IMR-90 (cell line): ENCODE measurements around the gene RAB6A. TPM values are rescaled to one million over a fixed set of nuclear protein-coding genes. Genes with fewer than 3 reads are reported as not detected.

Experiments used
- ATAC-seq: fragments of 200-7000 bp; cut with Tn5 transposase; 2 replicates; pipeline ENCODE4 v1.9.1; 2020; ENCODE audit warnings: low read depth, mild to moderate bottlenecking, moderate library complexity
- BruUV-seq: library from RNA; stranded (reverse); fragments of 400-500 nt; replicated peaks from 2 replicates; lab custom pipeline; 2021; lab: Mats Ljungman, UMichigan
- CTCF ChIA-PET: fragments of 300-600 bp; formaldehyde crosslinking; extraction: SDS; loops from one replicate; lab custom pipeline; 2021; ENCODE audit warnings: antibody characterized with exemption; lab: Yijun Ruan, JAX
- POLR2A ChIA-PET: fragments of 300-600 bp; sonication (Branson Sonifier 250); formaldehyde crosslinking; loops from one replicate; lab custom pipeline; 2022; ENCODE audit warnings: antibody characterized with exemption; ENCODE audit not compliant: unreplicated experiment; lab: Charles Lee
- DNase-seq: peaks from one replicate; pipeline ENCODE4 v3.0.0; 2013
- H2AFZ ChIP-seq: replicated peaks from 2 replicates; pipeline ENCODE3; 2013; ENCODE audit warnings: low read length, mild to moderate bottlenecking; ENCODE audit not compliant: poor library complexity
- H2AK5ac ChIP-seq: 2 replicates; pipeline ENCODE4 v1.6.1; 2013; ENCODE audit warnings: low read depth, low read length, inconsistent platforms
- H2AK9ac ChIP-seq: replicated peaks from 2 replicates; pipeline ENCODE3; 2013; ENCODE audit warnings: mild to moderate bottlenecking, low read depth, low read length, moderate library complexity; ENCODE audit not compliant: poor library complexity
- H2BK120ac ChIP-seq: 2 replicates; pipeline ENCODE4 v1.6.1; 2013; ENCODE audit warnings: low read depth, low read length, inconsistent platforms
- H2BK15ac ChIP-seq: 3 replicates; pipeline ENCODE4 v1.6.1; 2013; ENCODE audit warnings: low read depth, low read length, inconsistent platforms
- H2BK20ac ChIP-seq: 2 replicates; pipeline ENCODE4 v1.6.1; 2013; ENCODE audit warnings: low read depth, mild to moderate bottlenecking, inconsistent platforms, low read length, moderate library complexity
- H2BK5ac ChIP-seq: 2 replicates; pipeline ENCODE4 v1.6.1; 2013; ENCODE audit warnings: mild to moderate bottlenecking, low read depth, low read length, inconsistent platforms; ENCODE audit not compliant: poor library complexity, severe bottlenecking
- H3K14ac ChIP-seq: replicated peaks from 2 replicates; pipeline ENCODE4 v1.6.1; 2013; ENCODE audit warnings: low read depth, low read length, inconsistent platforms
- H3K18ac ChIP-seq: 2 replicates; pipeline ENCODE4 v1.6.1; 2013; ENCODE audit warnings: low read depth, low read length, control low read depth
- H3K23ac ChIP-seq: 2 replicates; pipeline ENCODE4 v1.6.1; 2013; ENCODE audit warnings: low read depth, low read length, inconsistent platforms
- H3K27ac ChIP-seq: 2 replicates; pipeline ENCODE4 v1.5.1; 2013; ENCODE audit warnings: mild to moderate bottlenecking, control low read depth, low read length; ENCODE audit not compliant: insufficient read depth
- H3K27me3 ChIP-seq: 2 replicates; pipeline ENCODE4 v1.6.1; 2013; ENCODE audit warnings: low read length; ENCODE audit not compliant: control insufficient read depth, insufficient read depth
- H3K36me3 ChIP-seq: 2 replicates; pipeline ENCODE4 v1.6.1; 2013; ENCODE audit warnings: low read length, mixed read lengths; ENCODE audit not compliant: control insufficient read depth, insufficient read depth
- H3K4ac ChIP-seq: 2 replicates; pipeline ENCODE4 v1.6.1; 2013; ENCODE audit warnings: low read depth, low read length, inconsistent platforms
- H3K4me1 ChIP-seq: 2 replicates; pipeline ENCODE4 v1.6.1; 2013; ENCODE audit warnings: low read length, mixed read lengths; ENCODE audit not compliant: control insufficient read depth, insufficient read depth
- H3K4me2 ChIP-seq: 2 replicates; pipeline ENCODE4 v1.6.1; 2013; ENCODE audit warnings: low read depth, mild to moderate bottlenecking, control low read depth, low read length, moderate library complexity
- H3K4me3 ChIP-seq: 2 replicates; pipeline ENCODE4 v1.5.1; 2013; ENCODE audit warnings: low read depth, mild to moderate bottlenecking, control low read depth, low read length, moderate library complexity; ENCODE audit not compliant: insufficient read depth
- H3K56ac ChIP-seq: 2 replicates; pipeline ENCODE4 v1.6.1; 2013; ENCODE audit warnings: low read length, inconsistent platforms; ENCODE audit not compliant: insufficient read depth; ENCODE audit errors: extremely low read depth
- H3K79me1 ChIP-seq, 2 experiments: 2 replicates each; pipeline ENCODE4 v1.6.1; 2013; ENCODE audit warnings: low read length in 2 of 2, inconsistent platforms in 1 of 2, low read depth in 1 of 2
- H3K9ac ChIP-seq: 2 replicates; pipeline ENCODE4 v1.6.1; 2013; ENCODE audit warnings: low read depth, low read length, control low read depth
- H3K9me1 ChIP-seq: 2 replicates; pipeline ENCODE4 v1.6.1; 2013; ENCODE audit warnings: low read length, inconsistent platforms; ENCODE audit not compliant: insufficient read depth
- H3K9me3 ChIP-seq: 2 replicates; pipeline ENCODE4 v1.6.1; 2013; ENCODE audit warnings: low read length; ENCODE audit not compliant: control insufficient read depth, insufficient read depth
- H4K20me1 ChIP-seq: 2 replicates; pipeline ENCODE4 v1.6.1; 2013; ENCODE audit warnings: low read length, inconsistent platforms; ENCODE audit not compliant: insufficient read depth
- H4K5ac ChIP-seq: 2 replicates; pipeline ENCODE4 v1.6.1; 2013; ENCODE audit warnings: mild to moderate bottlenecking, low read depth, low read length, control low read depth
- H4K8ac ChIP-seq, 2 experiments: 2 replicates each; pipeline ENCODE4 v1.6.1; 2013; ENCODE audit warnings: low read depth in 2 of 2, low read length in 2 of 2, control low read depth in 1 of 2, inconsistent platforms in 1 of 2
- H4K91ac ChIP-seq: 2 replicates; pipeline ENCODE4 v1.6.1; 2013; ENCODE audit warnings: low read depth, low read length, inconsistent platforms; ENCODE audit not compliant: insufficient read depth
- BHLHE40 ChIP-seq: fragments of 150-350 bp; IDR thresholded peaks from 2 replicates; pipeline ENCODE4 v1.6.1; 2016; ENCODE audit warnings: mild to moderate bottlenecking, low read depth, low read length
- CEBPB ChIP-seq: IDR thresholded peaks from 2 replicates; pipeline ENCODE4 v1.6.1; 2012; ENCODE audit warnings: low read depth, low read length, improper control_type of control experiment
- CHD1 ChIP-seq: IDR thresholded peaks from 2 replicates; pipeline ENCODE4 v1.6.1; 2012; ENCODE audit warnings: low read depth, low read length, improper control_type of control experiment
- FOS ChIP-seq: fragments of 150-350 bp; IDR thresholded peaks from 2 replicates; pipeline ENCODE4 v1.6.1; 2016; ENCODE audit warnings: low read depth, low read length
- MAFK ChIP-seq: IDR thresholded peaks from 2 replicates; pipeline ENCODE4 v1.6.1; 2012; ENCODE audit warnings: low read depth, low read length, improper control_type of control experiment
- MAZ ChIP-seq: IDR thresholded peaks from 2 replicates; pipeline ENCODE4 v1.6.1; 2012; ENCODE audit warnings: low read depth, mild to moderate bottlenecking, low read length, improper control_type of control experiment, moderate library complexity, borderline replicate concordance
- MXI1 ChIP-seq: IDR thresholded peaks from 2 replicates; pipeline ENCODE4 v1.6.1; 2012; ENCODE audit warnings: low read depth, mild to moderate bottlenecking, low read length, moderate library complexity, borderline replicate concordance
- NFE2L2 ChIP-seq: fragments of 150-350 bp; IDR thresholded peaks from 2 replicates; pipeline ENCODE4 v1.6.1; 2016; ENCODE audit warnings: low read depth, mild to moderate bottlenecking, low read length
- POLR2A ChIP-seq: IDR thresholded peaks from 2 replicates; pipeline ENCODE4 v1.6.1; 2012; ENCODE audit warnings: mild to moderate bottlenecking, low read depth, low read length
- RAD21 ChIP-seq: IDR thresholded peaks from 2 replicates; pipeline ENCODE4 v1.6.1; 2012; ENCODE audit warnings: low read length, improper control_type of control experiment
- RCOR1 ChIP-seq: IDR thresholded peaks from 2 replicates; pipeline ENCODE4 v1.6.1; 2012; ENCODE audit warnings: mild to moderate bottlenecking, low read length, improper control_type of control experiment; ENCODE audit not compliant: insufficient replicate concordance
- RFX5 ChIP-seq: IDR thresholded peaks from 2 replicates; pipeline ENCODE4 v1.8.0; 2012; ENCODE audit warnings: low read depth, mild to moderate bottlenecking, low read length, moderate library complexity
- SMC3 ChIP-seq: fragments of 150-350 bp; IDR thresholded peaks from 2 replicates; pipeline ENCODE4 v1.6.1; 2016; ENCODE audit warnings: low read depth, mild to moderate bottlenecking, antibody characterized with exemption, low read length, moderate library complexity
- WGBS, 2 experiments: methylation state at CpG; one replicate each; pipeline versions ENCODE4 v1.1.5 to v1.1.7; 2013; ENCODE audit warnings: missing lambda C conversion rate in 2 of 2; ENCODE audit not compliant: insufficient read length in 1 of 2; ENCODE audit errors: extremely low coverage in 2 of 2; 5-methylcytosine and 5-hydroxymethylcytosine counted together
- dilution Hi-C: fragments of 300-500 bp; cut with HindIII; formaldehyde crosslinking; loops from one replicate; pipeline ENCODE4 v1.14.3; 2018; ENCODE audit warnings: low sequenced_read_pairs; ENCODE audit not compliant: unreplicated experiment
- in situ Hi-C: fragments of 300-500 bp; cut with MboI; formaldehyde crosslinking; loops from 3 replicates; pipeline ENCODE4 v1.14.3; 2019; ENCODE audit warnings: low sequenced_read_pairs, inconsistent platforms, mixed read lengths
- intact Hi-C: fragments of 100-400 bp; cut with micrococcal nuclease; formaldehyde crosslinking; loops from 2 replicates; pipeline ENCODE4 v1.10.0; 2022
- polyA plus RNA-seq, 3 experiments: library from polyadenylated mRNA; depleted of rRNA; stranded (reverse); fragments of >200 nt; gene quantifications; 2 replicates each; pipeline ENCODE4 v1.2.3, GENCODE V29; 2012; ENCODE audit warnings: low replicate concordance in 1 of 3
- total RNA-seq: library from RNA; depleted of rRNA; stranded (reverse); fragments of >200 nt; gene quantifications from 2 replicates; pipeline ENCODE4 v1.2.3, GENCODE V29; 2012
- TF ChIP-seq, protein P1 (sequence below): fragments of 150-350 bp; IDR thresholded peaks from 2 replicates; pipeline ENCODE4 v1.6.1; 2017; ENCODE audit warnings: mild to moderate bottlenecking, antibody characterized with exemption, low read length, low read depth
- TF ChIP-seq, protein P2 (sequence below): conservative IDR thresholded peaks from 2 replicates; pipeline ENCODE4 v1.5.1; 2012; ENCODE audit warnings: mild to moderate bottlenecking, low read depth, low read length, improper control_type of control experiment
- TF ChIP-seq, protein P3 (sequence below): fragments of 150-350 bp; IDR thresholded peaks from 2 replicates; pipeline ENCODE4 v1.6.1; 2016; ENCODE audit warnings: low read depth, mild to moderate bottlenecking, low read length, moderate library complexity, borderline replicate concordance

RAB6A gene
- total and polyA plus RNA-seq, 2 of the 4 experiments (the other 2 are of a cell fraction): 65.5 to 81.0 TPM

DNA sequence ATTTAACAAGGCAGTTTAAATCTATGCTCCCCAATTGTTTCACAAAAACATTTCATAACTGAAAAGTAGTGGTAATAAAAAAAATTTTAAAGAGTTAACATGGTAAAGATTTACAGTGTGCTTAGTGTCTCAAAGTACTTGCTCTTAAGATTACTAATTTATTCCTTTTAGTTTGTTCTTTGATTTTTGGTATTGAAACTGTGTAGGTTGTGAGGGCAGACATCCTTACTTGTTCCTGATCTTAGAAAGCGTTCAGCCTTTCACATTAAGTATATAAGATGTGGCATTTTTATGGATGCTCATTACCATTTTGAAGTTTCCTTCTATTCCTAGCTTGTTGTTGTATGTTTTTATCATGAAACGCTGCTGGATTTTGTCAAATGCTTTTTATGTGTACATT is 32.9 kb downstream of the RAB6A start:
- Histone ChIP-seq H2BK5ac (no peak overlapping the region), H3K4me1 (no peaks in the 10 kb centered on the region)
- dilution Hi-C loops: no loop called here

More for the DNA sequence above, 32.9 kb downstream of the RAB6A start:
- peaks cover 43% of the 10 kb centered on the region for H4K20me1 ChIP-seq
- no peak overlapping the region for H2AK5ac ChIP-seq
- H2BK15ac ChIP-seq: no peak overlapping the region
- H3K36me3 ChIP-seq: peaks cover 7% of the 10 kb centered on the region; the same call in 1 of the 2 replicates
- no peak overlapping the region for H2AFZ ChIP-seq
- no peak for ATAC-seq
- H3K23ac ChIP-seq: no peak overlapping the region
- no peak overlapping the region for H4K5ac ChIP-seq
- no CpG with 5 or more reads among the region's 2 CpGs for WGBS, 2 experiments
- no peak overlapping the region for H3K4me2 ChIP-seq
- ChIA-PET CTCF (no interaction called here), POLR2A (no interaction called here)
- no peak overlapping the region for H3K27ac ChIP-seq
- H3K14ac ChIP-seq: no peak overlapping the region
- no peak overlapping the region for H4K8ac ChIP-seq
- no peak overlapping the region for H2BK20ac ChIP-seq
- H3K9me3 ChIP-seq: no peaks in the 10 kb centered on the region
- no peak overlapping the region for H3K4me3 ChIP-seq
- H3K79me1 ChIP-seq: peaks cover 11 to 52% of the 10 kb centered on the region in 2 experiments
- no peak for DNase-seq
- H3K9ac ChIP-seq: no peak overlapping the region
- H3K18ac ChIP-seq: no peak overlapping the region
- no peak for TF ChIP-seq FOS
- TF ChIP-seq RFX5: no peak
- no peak for TF ChIP-seq RCOR1
- TF ChIP-seq RAD21: no peak
- TF ChIP-seq, protein P1, sequence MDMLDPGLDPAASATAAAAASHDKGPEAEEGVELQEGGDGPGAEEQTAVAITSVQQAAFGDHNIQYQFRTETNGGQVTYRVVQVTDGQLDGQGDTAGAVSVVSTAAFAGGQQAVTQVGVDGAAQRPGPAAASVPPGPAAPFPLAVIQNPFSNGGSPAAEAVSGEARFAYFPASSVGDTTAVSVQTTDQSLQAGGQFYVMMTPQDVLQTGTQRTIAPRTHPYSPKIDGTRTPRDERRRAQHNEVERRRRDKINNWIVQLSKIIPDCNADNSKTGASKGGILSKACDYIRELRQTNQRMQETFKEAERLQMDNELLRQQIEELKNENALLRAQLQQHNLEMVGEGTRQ: no peak
- no peak for TF ChIP-seq MAFK
- TF ChIP-seq SMC3: no peak
- no peak for TF ChIP-seq CHD1
- TF ChIP-seq CEBPB: no peak
- TF ChIP-seq MAZ: no peak
- TF ChIP-seq MXI1: no peak
- TF ChIP-seq NFE2L2: no peak
- TF ChIP-seq, protein P2, sequence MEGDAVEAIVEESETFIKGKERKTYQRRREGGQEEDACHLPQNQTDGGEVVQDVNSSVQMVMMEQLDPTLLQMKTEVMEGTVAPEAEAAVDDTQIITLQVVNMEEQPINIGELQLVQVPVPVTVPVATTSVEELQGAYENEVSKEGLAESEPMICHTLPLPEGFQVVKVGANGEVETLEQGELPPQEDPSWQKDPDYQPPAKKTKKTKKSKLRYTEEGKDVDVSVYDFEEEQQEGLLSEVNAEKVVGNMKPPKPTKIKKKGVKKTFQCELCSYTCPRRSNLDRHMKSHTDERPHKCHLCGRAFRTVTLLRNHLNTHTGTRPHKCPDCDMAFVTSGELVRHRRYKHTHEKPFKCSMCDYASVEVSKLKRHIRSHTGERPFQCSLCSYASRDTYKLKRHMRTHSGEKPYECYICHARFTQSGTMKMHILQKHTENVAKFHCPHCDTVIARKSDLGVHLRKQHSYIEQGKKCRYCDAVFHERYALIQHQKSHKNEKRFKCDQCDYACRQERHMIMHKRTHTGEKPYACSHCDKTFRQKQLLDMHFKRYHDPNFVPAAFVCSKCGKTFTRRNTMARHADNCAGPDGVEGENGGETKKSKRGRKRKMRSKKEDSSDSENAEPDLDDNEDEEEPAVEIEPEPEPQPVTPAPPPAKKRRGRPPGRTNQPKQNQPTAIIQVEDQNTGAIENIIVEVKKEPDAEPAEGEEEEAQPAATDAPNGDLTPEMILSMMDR: no peak
- no peak for TF ChIP-seq POLR2A
- TF ChIP-seq, protein P3, sequence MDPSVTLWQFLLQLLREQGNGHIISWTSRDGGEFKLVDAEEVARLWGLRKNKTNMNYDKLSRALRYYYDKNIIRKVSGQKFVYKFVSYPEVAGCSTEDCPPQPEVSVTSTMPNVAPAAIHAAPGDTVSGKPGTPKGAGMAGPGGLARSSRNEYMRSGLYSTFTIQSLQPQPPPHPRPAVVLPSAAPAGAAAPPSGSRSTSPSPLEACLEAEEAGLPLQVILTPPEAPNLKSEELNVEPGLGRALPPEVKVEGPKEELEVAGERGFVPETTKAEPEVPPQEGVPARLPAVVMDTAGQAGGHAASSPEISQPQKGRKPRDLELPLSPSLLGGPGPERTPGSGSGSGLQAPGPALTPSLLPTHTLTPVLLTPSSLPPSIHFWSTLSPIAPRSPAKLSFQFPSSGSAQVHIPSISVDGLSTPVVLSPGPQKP: no peak
- no peak for TF ChIP-seq BHLHE40
- no peak overlapping the region for H4K91ac ChIP-seq
- no peaks in the 10 kb centered on the region for H3K27me3 ChIP-seq
- no TSS peak for BruUV-seq
- H3K9me1 ChIP-seq: peaks cover 2% of the 10 kb centered on the region; the same call in 1 of the 2 replicates
- H3K4ac ChIP-seq: no peak overlapping the region
- H3K56ac ChIP-seq: no peak overlapping the region
- in situ Hi-C loops: no loop called here
- H2BK120ac ChIP-seq: no peak overlapping the region
- no peak overlapping the region for H2AK9ac ChIP-seq
- intact Hi-C loops: no loop called here
